Activated CD4-positive, alpha-beta T cell treated with anti-CD3 and anti-CD28 coated beads for 48 hours (primary cell): ENCODE data around the gene GMPS.
"Not testable (repeated sequence)": the region's sequence is repeated elsewhere in the genome, so short reads cannot be mapped to it uniquely, and the experiment has no call there.

Experiments used
- DNase-seq: peaks from one replicate; pipeline ENCODE4 v3.0.0-alpha.2; 2020

Gene GMPS

DNA sequence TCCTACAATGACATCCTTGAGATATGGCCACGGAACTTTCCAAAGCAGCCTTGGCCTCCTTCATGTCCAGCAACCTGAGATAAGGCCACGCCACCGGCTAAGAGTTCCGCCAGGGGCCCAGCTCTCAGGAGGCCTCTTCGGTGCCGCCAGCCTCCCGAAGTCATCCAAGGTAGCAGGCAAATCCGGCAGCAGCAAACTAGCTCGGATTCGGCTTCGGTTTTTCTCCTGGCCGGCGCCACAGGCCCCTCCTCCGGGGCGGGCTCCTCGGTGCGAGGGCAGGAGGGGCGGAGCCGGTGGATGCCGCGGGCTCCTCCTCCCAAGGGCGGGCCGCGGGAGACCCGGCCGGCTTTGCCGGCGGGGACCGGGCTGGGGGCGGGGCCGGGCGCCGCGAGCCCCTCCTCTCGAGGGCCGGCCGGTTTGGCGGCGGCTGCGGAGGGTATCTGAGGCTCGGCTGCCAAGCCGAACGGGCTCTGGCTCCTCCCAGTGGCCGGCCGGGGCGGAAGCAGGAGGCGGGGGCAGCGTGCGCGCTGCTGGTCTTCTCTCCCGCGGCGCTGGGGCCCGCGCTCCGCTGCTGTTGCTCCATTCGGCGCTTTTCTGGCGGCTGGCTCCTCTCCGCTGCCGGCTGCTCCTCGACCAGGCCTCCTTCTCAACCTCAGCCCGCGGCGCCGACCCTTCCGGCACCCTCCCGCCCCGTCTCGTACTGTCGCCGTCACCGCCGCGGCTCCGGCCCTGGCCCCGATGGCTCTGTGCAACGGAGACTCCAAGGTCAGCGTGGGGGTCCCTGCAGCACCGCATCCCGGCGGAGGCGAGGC is at the start of gene GMPS:
TSS of gene GMPS (plus strand) at position 518 of the 812 bp plus-strand sequence. CDS start at position 739, 221 bp downstream.
- peak; percentile 96 for DNase-seq

DNA sequence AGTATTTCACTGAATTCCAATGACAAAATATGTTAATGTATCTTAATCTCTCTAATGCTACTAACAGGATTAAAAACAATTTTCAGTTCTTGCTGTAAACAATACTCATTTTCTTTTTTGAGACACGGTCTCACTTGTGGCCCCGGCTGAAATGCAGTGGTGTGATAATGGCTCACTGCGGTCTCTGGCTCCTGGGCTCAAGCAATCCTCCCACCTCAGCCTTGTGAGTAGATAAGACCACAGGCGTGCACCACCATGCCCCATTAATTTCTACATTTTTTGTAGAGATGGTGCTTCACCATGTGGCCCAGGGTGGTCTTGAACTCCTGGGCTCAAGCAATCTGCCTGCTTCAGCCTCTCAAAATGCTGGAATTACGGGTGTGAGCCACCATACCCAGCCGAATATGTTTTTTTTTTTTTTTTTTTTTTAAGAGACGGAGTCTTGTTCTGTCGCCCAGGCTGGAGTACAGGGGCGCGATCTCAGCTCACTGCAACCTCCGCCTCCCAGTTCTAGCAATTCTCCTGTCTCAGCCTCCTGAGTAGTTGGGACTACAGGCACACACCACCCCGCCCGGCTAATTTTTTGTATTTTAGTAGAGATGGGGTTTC is 41.9 kb upstream of the GMPS start:
- DNase-seq, result not testable (repeated sequence)

DNA sequence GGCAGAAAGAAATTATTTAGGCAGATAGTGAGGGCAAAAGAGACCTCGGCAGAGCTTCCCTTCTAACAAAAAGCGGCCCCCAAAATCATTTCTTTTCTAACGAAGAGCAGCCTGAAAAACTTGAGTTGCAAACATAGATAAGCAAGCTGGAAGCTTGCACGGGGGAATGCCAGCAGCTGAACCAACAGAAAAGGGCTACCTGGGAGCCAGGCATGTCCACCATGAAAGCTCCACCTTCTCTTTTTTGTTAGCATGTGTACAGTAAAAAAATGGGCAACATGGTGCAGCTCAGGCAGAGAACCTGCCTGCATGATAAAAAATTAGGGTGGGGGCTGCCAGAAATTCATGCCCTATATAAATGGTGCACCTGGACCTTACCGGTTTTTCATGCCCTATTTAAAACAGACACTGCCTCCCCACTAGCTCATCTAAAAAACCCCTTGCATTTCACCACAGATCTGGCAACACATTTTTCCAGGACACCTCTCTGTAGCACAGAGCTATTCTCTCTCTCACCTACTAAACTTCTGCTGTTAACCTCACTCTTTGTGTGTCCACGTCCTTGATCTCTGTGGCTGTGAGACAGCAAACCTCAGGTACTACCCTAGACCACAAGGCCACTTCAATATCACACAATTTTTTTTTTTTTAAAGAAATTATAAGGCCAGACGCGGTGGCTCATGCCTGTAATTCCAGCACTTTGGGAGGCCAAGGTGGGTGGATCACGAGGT is 34.9 kb upstream of the GMPS start:
- no peak for DNase-seq

DNA sequence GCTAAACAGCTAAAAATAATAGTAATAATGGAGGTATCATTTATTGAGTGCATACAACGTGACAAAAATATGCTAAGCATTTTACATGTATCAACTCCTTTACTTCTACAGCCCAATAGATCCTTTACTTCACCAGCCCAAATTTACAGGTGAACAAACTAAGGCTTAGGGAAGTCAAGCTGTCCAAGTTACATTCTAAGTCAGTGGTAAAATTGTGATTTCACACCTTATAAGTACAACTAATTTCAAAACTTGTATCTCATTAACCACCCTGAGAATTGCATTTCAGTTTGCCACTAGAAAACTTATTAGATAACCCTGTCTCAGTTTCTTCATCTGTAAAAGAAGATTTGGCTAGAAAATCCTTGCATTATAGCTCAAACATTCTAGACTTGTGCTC is 26.9 kb upstream of the GMPS start:
- DNase-seq, result no peak

DNA sequence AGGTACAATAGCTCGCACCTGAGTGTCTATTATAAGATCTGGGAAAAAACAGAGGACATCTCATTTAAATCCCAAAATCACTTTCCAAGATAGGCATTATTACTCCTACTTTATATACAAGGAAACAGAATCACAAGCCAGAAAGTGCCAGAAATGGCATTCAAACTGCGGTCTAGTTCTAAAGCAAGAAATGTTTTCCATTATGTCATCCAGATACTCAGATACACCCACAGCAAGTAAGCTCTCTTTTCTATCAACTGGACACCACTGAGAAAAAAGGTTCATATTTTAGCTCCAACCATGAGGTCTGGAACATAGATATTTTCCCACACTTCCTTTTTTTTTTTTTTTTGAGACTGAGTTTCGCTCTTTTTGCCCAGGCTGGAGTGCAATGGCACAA is 24.3 kb upstream of the GMPS start:
- DNase-seq, result no peak

DNA sequence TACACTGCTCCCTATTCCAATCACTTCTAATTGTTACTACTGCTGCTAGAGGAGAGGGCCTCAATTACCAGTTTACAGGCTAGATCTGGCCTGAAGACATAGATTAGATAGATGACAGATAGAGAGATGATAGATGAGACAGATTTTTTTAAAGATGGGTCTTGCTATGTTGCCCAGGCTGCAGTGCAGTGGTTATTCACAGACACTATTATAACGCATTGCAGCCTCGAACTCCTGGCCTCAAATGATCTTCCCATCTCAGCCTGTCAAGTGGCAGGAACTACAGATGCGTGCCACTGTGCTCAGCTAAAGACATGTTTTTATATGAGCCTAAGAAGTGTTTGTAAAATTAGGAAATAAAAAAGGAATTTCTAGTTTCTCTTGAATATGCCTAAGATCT is 22.5 kb upstream of the GMPS start:
- DNase-seq, result no peak

DNA sequence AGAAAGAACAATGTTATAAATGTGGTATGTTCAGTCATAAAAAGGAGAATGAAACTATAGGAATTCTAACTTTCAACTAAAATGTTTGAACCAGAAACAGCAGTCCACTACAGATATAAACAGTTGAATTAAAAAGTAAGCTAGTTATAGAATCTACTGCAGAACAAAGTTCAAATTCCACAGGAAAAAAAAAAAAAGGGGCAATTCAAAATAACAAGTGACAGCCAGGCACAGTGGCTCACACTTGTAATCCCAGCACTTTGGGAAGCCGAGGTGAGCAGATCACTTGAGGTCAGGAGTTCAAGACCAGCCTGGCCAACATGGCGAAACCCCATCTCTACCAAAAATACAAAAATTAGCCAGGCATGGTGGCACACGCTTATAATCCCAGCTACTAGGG is 21.0 kb upstream of the GMPS start:
- not testable (repeated sequence) for DNase-seq

DNA sequence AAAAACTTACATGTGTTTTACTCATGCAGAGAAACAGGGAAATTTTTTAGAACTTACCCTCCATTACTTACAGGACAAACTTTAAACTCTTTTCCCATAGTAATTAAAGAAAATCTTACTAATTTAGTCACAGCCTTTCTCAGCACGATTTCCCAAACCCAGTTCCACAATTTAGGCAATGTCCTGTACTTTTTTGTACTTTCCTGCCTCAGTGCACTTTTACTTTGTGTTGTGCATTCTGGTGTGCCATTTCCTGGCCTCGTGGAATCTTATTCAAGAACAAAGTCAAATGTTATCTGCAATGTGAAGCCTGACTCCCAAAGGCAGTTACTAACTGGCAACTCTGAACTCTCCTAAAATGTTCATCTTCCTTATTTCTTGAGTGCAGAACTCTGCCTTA is 18.1 kb upstream of the GMPS start:
- no peak for DNase-seq

DNA sequence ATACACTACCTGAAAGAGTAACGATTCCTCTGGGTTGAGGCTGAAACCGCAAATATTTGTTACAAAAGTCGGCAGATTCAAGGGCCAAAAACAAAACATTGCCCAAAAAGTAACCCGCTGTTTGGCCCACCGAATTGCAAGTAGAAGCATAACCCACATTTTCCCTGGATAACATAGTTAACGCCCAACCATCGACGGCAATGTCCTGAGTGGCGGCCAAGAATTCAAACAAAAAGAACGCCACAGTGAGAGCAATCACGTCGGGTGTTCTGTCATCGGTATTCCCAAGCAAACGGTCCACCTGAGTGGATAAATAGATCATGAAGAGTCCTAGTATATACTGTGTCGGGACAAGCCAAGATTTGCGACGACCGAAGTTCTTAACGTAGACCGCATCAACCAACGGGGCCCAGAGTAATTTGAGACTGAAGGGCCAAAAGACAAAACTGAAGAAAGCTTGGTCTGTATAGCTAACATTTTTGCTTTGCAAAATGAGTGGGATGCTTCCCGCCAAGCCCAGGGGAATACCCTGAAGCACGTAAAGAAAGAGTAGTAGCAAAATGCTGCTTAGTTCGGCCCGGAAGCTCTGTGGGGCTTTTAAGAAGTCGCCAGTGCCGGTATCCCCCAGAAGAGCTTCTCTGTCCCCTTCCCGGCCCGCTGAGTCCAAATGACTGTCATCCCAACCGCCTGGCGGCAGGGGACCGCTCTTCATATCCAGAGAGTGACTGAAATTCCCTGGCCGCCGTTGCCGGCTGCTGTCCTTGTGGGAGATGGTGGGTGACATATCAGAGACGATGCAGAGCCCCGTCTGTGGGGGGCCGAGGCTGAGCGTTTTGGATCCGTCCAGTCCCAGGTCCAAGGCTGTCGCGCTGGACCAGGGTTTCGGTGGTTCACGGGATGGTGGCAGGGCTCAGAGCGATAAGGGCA is 17.0 kb upstream of the GMPS start:
- peak; percentile 48 for DNase-seq

DNA sequence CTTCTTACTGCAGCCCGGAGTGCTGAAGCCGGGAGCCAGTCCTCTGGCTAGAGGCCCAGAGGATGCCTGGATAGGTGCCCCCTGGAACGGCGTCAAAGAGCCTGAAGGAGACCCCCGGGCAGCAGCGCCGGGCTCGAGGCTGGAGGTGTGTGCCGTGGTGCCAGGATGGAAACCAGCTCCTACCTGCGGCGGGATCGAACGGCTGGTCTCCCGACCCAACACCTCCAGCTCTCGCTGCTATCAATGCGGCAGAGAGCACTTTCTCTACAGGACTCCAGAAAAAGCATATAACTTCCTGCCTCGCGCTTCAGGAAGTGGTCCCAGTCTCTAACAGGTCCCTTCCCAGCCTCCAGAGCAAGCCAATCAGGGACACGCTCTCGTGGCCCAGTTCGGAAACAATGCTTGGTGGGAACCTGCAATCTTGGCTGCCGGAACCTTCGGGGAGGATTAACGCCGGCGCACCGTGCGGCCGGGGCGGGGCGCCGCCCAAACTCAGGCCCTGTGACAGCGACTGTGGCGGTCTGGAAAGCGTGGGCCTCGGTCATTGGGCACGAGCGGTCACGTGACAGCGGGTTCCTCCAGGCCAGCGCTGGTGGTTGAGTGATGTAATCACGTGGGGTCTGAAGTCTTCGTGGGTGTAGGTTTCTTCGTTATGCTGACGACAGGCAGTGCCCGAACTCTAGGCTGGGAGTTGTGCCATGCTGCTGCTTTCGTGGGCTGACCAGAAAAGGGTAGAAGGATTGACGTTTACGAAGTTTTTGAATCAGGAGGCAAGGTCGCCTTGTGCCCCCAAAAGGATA is 16.1 kb upstream of the GMPS start, which contains the start of gene SLC33A1:
TSS of gene SLC33A1 (minus strand) at position 287 of the 800 bp plus-strand sequence. CDS start 430 bp downstream, outside the sequence.
- peak; percentile 99 for DNase-seq

DNA sequence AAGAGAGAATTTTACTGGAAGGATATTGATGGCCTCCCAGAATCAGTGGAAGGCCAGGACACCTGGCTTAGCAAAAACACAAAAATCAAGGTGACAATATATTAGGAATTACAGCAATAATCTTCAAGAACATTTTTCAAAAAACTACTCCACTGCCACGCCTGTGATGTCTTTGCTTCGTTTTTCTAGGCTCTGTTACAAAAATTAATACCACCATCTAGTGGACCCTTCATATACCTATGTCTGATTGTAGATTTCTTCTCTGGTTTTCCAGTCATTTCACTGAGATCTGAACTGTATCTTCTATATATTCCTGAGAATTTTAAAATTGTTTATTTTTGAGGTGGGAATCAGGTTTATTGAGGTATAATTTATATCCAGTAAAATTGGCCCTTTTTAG is 10.6 kb upstream of the GMPS start:
- DNase-seq, result no peak

DNA sequence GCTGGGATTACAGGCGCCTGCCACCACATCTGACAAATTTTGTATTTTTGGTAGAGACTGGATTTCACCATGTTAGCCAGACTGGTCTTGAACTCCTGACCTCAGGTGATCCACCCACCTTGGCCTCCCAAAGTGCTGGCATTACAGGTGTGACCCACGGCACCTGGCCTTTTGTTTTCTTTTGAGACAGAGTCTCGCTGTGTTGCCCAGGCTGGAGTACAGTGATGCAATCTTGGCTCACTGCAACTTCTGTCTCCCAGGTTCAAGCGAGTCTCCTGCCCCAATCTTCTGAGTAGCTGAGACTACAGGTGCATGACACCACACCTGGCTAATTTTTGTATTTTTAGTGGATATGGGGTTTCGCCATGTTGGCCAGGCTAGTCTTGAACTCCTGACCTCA is 10.0 kb upstream of the GMPS start:
- not testable (repeated sequence) for DNase-seq

DNA sequence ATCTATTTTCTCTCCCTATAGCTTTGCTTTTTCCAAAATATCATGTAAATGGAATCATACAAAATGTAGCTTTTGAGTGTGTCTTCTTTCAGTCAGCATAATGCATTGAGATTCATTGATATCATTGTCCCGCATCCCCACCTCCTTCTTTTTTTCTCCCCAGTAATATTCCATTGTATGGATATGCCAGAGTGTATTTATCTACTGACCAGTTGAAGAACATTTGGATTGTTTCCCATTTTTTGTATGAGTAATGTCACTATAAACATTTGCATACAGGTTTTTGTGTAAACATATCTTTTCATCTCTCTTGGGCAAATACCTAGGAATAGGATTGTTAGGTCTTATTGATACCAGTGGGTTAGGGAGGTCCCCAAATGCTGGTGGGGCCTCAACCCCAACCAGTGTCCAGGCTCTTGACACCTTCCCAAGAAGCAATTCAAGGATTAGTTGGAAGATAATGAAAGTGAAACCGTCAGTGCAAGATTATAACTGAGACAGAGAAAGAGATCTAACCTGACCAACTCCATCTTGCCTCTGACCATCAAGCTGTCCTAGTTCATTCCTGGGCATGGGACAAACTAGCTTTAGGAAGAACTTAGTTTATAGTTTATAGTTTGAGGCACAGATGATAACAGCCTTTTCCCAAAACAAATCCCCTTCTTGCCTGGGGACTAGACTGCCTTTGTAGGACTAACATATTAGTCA is 8.8 kb upstream of the GMPS start:
- no peak for DNase-seq

DNA sequence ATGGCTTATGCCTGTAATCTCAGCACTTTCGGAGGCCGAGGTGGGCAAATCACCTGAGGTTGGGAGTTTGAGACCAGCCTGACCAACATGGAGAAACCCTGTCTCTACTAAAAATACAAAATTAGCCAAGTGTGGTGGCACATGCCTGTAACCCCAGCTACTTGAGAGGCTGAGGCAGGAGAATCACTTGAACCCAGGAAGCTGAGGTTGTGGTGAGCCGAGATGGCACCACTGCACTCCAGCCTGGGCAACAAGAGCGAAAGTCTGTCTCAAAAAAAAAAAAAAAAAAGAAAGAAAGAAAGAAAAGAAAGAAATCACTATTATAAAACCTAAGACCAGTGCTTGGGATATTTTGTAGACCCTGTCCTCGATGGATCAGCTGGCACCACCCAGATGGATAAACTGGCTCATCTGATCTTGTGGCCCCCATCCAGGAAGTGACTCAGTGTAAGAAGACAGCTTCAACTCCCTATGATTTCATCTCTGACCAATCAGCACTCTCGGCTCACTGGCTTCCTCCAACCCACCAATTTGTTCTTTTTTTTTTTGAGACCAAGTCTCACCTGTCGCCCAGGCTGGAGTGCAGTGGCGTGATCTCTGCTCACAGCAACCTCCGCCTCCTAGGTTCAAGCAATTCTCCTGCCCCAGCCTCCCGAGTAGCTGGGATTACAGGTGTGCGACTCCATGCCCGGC is 8.0 kb upstream of the GMPS start:
- peak; percentile 74 for DNase-seq

DNA sequence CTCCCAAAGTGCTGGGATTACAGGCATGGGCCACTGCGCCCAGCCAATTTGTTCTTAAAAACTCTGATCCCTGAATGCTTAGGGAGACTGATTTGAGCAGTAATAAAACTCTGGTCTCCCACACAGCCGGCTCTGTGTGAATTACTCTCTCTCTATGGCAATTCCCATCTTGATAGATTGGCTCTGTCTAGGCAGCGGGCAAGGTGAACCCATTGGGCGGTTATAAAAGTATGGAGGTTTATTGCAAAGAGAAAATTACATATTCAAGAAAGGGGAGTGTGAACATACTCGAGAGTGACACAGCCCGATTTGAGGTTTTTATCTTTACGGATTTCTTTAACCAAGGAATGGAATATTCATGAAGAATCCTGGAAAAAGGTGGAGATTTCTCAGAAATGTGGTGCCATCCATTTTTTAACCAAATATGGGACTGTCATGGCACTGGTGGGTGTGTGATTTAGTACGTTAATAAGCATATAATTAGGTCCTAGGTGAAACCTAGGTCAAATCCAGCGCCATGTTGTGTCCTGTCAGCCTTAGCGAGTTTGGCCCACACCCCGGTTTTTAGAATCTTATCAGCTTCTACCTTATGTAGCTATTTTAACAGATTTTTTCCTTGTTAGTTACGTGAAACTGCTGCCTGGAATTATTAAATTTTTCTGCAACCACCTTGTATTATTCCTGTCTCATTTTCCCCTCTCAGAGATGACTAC is 7.2 kb upstream of the GMPS start:
- DNase-seq, result no peak

DNA sequence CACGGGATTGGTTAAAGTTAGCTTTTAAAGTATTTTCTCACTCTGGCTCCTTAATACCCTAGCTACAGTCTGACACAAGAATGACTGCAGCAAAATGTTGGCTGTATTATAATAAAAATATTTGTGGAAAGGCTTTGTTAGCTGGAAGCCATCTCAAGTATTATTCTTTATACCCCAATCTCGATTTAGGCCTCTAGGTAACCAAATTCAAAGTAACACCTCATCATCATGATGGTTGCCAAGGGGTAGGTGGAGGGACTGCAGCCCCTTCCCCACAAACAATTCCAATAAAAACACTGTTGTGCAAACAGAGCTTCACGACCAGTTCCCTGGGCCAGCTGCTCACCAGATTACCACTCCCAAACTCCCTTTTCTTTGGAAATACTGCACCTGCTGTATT is 759 bp upstream of the GMPS start:
- DNase-seq, result no peak

DNA sequence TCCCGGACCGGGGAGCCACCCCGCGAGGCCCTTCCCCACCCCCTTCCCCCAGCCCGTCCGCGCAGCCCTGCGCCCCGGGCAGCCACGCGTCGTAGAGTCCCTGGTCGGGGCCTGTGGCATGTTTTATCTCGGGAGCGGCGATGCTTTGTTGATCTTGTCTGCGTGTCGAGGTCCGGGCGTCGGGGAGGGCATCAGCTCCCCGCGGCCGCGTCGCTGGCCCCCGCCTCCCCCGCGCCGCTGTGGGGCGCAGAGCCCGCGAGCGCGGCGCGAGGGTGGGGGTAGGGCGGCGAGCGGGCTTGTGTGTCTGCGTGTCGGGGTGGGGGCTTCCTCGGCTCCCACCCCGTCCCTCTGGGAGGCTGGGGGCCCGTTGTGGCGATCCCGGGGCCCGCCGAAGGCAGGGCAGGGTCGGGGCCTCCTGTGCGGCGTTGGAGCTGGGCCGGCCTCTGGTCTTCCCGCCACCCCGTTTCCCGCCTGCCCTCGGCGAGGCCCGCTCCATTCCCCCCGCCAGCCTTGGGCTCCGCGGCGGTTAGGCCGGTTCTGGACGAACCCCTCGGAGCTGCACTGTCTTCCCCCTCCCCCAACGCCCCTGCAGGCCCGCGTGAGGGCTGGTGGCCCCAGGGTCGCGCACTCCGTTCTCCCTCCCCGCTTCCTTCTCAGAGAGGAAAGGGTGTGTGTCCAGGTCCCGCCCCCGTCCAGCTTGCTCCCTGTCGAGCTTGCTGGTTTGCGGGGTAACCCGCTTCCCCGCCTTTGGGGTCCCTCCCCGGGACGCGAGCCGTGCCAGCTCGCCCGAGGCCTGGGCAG is 695 bp downstream of the GMPS start:
- DNase-seq, result peak; percentile 60

DNA sequence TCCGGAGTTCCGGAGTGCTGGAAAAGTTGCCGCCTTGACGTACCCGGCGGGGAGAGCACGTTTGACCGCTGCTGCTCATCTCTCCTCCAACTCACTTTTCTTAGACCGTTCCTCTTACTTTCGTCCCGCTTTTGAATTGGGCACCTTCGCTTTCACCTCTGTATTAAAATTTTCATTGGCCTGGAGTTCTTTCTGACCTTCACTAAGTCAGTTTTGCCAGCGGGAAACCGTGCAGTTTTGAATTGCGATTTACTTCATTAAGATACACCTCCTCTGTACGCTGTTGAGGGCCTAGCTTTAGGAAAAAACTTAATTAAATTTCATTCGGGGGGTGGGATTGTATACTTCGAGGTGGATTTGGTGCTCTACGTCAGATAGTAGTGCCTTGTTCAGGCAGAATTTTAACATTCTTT is 1.3 kb downstream of the GMPS start:
- DNase-seq, result no peak
